SIG-M5 treated with dmso at 0.1 percent for 504 hours (cell line): ENCODE results near the gene SPOCK2.

Source experiments
- DNase-seq: peaks from one replicate; lab custom pipeline; 2025; ENCODE audit not compliant: unreplicated experiment; lab: John Stamatoyannopoulos, UW

The SPOCK2 gene

GRCh38 chr10:72013202-72013945 lies 75.0 kb downstream of the SPOCK2 start:
- DNase-seq, result no peak

DNA sequence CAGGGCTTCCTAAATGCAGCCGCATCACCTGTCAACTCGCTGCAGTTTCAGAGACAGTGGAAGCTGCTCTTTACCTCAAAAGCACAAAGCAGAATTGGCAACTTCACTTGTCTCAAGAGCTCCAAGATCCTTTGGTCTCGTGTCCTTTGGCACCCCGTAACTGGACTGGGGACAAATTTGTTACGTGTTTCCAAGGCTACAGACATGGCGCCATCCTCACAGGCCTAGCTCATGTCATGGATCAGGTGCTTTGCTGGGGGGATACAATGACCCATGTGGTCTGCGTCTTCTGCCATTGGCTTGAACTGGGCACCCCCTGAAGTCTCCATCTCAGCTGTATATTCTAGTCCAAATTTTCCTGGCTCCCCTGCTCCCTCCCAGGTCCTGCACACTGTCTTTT lies 75.6 kb downstream of the SPOCK2 start:
- no peak for DNase-seq

GRCh38 chr10:72011976-72012512 lies 76.3 kb downstream of the SPOCK2 start:
- no peak for DNase-seq

DNA sequence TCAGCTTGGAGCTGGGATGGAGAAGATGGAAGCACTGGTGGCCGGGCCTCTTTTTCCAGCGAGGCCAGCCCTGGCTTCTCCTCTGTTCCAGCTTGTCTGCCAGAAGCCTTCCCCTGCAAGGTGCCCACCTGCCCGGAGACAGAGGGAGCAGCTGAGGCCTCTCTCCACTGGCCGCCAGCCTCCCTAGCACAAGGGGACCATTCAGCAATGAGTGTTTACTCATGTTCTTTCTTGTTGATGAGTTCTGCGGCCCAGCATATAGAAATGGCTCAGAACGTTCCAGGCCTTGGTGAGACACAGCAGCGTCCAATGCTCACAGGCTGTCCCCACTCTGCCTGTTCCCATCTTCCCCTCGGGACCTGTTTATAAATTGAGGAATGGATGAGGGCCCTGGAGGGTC lies 76.9 kb downstream of the SPOCK2 start:
- DNase-seq, result no peak

GRCh38 chr10:72011016-72011415 lies 77.3 kb downstream of the SPOCK2 start:
- DNase-seq, result no peak

DNA sequence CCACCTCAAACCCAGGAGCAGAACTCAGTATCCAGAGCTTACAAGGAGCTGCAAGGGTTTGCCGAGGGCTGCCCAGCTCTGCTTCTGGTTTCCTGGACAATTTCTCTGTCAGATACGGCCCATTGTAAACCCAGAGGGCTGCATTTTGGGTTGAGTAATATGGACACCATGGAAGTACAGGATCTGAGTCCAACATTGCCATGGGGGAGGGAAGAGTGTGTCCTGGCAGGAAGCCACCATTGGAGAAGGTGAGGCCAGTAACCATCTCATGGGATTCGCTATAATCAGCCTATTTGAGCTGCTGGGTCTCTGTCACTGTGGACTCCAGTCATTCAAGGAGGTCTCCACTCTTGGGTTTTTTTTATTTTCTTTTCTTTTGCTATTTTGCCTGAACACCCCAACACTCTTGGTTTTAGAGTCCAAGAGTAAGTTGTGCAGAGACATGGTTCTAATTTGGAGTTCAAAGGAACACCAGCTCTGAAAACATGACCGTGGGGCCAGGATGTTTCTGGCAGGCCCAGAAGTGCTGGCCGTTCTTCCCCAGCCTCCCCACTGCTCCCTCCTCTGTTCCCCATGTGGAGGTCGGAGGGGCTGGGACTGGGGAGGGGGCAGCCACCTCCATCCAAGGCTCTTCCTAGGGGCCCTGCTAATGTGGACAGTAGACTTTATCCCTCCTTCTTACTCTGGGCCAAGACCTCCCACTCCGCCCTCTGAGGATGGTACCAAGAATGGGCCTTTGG lies 77.9 kb downstream of the SPOCK2 start:
- no peak for DNase-seq

- no peak for DNase-seq
Measured at GRCh38 chr10:72009425-72010081, 78.8 kb downstream of the SPOCK2 start.

DNA sequence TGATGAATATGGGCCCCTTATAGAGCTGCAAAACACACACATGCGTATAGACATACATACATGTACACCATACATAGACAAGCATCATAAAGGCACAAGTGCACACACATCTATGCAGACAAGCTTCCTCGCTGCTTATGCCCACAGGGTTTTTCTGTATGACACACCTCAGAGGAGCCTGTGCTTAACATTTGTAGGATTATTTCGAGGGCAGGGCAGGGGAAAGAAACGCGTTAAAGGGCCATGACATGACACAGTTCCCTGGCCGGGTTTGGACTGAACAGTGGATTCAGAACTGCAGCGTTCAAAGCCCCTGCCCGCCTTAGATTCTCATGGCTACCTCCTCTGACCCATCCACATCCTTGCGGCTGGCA lies 79.3 kb downstream of the SPOCK2 start:
- no peak for DNase-seq
